HL-60/S4 treated with retinoic acid at 250 ng/mL for 4 days and 3 days (cell line): ENCODE results near the gene GTF2F2.

Experiments
- in situ Hi-C: fragments of 300-500 bp; cut with MboI; formaldehyde crosslinking; loops from 2 replicates; pipeline ENCODE4 v1.7.0; 2022; ENCODE audit warnings: low sequenced_read_pairs

The GTF2F2 gene

DNA sequence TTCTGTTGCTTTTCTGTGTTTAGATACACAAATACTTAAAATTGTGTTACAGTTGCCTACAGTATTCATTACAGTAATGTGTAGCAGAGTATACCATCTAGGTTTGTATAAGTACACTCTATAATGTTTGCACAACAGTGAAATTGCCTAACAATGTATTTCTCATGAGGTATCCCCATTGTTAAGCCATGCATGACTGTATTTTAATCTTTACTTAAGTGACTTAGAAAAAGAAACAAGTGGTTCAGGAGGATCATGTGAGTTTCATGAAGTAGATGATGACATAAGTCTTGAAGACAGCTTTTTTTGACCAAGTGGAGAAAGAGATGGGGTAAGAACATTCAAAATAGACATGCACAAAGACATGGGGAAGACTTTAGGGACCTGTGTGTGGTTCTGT lies 88.9 kb downstream of the GTF2F2 start:
- in situ Hi-C loops: no loop called here

DNA sequence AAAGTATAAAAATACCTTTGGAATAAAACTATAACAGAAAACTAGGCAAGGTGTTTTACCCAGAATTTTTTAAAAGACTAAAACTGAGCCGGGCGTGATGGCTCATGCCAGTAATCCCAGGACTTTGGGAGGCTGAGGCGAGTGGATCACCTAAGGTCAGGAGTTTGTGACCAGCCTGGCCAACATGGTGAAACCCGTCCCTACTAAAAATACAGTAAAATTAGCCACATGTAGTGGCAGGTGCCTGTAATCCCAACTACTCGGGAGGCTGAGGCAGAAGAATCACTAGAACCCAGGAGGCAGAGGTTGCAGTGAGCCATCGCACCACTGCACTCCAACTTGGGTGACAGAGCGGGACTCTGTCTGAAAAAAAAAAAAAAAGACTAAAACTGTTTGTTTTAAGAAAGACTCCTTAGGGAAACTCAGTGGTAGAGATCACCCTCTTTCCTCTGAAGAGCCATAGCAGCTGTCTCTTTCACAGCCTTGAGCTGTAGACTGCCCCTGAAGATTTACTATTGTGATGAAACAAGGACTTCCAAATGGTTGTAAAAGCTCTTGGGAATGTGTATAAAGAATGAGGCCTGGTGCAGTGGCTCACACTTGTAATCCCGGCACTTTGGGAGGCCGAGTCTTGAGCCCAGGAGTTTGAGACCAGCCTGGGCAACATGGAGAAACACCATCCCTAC lies 95.2 kb downstream of the GTF2F2 start:
- in situ Hi-C loops: no loop called here

DNA sequence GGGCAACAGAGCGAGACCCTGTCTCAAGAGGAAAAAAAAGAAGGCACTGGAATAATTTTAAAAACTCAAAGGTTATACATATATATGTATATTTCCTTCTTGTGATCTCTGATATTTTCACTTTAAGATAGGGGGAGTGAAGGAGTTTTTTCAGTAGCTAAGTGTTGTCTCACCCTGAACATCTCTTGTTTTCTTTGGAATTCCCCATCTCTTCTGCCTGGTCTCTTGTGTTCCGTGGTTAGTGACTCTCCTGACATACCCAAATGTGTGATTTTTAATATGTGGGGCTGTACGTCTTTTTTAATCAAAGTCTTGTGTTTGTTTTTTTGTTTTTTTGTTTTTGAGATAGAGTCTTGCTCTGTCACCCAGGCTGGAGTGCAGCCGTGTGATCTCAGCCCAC lies 95.9 kb downstream of the GTF2F2 start:
- in situ Hi-C loops: no loop called here

DNA sequence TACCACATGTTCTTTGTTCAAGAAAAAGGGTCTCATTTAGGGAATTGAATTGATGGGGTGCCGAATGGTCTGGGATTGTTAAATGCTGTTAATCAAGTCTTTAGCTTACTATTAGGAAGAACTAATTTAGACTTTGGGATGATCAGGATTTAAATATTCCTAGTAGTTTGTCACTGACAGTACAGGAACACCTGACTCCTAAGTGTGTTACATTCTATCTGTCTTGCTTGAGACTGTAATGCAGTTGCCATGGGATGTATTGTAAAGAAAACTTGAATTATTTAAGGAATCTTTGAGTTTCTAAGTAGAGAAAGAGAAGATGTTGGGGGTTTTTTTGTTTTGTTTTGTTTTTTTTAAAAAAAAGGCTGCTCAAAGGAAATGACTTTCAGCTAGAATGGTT lies 98.4 kb downstream of the GTF2F2 start:
- in situ Hi-C loops: no loop called here

DNA sequence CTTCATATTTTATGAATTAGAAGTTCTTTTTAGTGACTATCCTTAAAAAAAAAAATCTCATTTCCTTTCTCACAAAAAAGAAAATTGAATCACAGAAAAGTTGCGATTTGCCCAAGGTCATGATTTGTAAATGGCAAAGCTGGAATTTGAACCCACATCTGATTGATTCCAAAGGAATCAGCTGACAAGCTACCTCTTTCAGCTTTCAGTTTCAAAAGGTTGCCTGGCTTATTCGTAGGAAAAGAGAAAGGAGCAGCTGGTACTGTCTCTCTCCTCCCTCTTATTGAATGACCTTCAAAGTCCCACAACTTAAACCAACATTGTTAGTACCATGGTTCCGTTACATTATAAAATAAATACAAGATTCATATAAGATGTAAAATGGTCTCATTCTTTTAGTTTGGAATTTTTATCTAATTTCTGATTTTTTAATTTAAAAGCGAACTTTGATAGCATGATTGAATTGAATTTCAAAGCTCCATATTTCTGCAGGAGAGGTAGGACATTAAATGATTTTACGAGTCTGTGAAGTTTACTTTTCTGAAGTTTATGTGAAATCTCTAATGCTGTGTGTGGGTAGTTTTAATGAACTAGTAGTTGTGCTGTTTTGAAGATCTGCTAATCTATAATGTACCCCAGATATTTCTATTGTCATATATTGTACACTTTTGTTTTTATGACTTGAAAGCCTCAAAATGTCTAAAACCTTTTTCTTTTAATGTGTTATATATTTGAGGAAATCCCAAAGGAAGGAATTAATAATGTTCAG lies 99.0 kb downstream of the GTF2F2 start:
- in situ Hi-C loops: no loop called here

DNA sequence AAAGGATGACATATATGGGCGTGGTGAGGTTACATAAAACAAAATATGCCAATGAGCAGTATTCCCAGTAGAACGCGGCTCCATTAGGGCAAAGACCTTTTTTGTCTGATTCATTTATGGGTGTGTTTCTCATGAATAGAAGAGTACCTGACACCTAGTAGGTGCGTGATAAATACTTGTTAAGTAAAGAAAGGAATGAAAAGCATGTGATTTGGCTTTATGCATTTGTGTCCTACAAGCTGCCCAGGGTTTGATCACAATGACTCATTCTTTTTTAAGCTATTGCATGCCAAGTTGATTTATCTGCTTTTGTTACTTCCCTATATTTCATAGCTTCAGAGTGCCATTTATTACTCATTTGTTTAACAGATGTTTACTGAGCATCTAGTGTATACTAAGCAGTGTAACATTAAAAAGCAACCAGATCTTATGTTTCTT lies 99.6 kb downstream of the GTF2F2 start:
- in situ Hi-C loops: no loop called here

DNA sequence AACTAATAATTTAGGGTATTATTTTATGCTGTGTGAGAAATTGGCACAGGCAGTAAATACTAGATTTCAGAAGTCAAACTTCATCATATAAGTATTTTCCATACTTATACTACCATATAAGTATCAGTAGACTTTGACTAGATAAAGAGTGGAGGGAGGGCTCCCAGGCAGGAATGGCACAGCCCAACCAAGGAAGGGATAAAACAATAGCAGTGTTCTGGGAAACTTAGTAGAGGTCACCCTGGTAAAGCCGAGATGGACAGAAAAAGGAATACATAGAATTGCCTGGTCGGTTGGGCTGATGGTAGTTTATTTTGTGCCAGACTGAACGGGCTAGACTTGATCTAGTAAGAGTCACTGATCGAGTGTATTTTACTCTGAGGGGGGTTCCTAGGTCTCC lies 100.1 kb downstream of the GTF2F2 start:
- in situ Hi-C loops: no loop called here

DNA sequence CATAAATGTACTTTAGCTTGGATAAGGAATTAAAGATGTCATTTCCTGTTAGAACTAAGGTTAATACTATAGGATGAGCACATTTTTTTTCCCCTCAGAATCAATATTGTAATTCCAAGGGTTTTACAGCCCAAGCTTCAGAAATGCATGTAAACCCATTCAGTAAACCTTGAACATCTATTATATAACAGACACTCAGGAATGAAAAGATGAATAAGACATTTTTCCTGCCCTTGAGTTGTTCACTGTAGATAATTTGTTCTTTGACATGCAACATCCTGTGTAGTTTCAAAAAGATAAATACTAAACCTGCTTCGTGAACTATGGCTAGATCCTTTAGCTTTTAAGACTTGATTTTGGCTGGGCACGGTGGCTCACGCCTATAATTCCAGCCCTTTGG lies 102.2 kb downstream of the GTF2F2 start:
- in situ Hi-C loops: no loop called here

DNA sequence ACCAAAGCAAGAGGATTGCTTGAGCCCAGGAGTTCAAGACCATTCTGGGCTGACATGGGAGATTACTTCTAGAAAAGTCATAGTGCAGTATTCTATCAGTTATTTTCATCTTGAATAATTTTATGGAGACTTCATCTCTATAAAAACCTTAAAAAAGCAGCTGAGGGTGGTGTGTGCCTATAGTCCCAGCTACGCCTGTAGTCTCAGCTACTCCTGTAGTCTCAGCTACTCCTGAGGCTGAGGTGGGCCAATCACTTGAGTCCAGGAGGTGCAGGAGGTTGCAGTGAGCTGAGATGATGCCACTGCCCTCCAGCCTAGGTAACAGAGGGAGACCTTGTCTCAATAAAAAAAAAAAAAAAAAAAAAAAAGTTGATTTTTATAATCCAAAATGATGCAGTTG lies 102.6 kb downstream of the GTF2F2 start:
- in situ Hi-C loops: no loop called here

DNA sequence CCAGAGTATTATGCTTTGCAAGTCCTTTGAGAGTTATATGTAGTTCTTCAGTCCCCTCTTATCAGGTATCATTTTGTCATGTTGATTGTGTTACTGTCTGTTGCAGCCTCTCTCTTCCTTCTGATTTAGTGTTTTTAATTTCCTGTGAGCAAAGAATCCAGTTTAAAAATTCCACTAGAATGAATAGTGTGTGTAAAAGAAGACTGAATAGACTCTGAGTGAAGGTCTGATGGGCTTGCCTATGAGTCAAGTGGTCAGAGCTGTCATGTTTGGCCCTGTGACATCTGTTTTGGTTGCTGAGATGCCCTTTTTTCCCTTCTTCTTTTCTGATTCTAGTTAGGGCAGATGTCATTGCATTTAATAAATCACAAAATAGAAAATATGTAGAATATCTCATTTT lies 103.9 kb downstream of the GTF2F2 start:
- in situ Hi-C loops: no loop called here

DNA sequence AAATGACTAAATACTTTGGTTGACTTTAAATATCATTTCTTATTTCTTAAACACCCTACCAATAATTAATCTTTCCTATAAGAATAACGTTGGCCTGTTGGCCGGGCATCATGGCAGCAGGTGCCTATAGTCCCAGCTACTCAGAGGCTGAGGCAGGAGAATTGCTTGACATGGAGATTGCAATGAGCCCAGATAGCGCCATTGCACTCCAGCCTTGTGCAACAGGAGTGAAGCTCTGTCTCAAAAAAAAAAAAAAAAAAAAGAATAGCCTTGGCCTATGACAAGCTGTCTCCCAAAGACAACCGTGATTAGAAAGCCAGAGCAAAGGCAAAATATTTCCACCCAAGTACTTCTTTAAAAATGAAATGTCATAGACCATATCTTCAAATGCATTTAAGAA lies 105.1 kb downstream of the GTF2F2 start:
- in situ Hi-C loops: no loop called here

DNA sequence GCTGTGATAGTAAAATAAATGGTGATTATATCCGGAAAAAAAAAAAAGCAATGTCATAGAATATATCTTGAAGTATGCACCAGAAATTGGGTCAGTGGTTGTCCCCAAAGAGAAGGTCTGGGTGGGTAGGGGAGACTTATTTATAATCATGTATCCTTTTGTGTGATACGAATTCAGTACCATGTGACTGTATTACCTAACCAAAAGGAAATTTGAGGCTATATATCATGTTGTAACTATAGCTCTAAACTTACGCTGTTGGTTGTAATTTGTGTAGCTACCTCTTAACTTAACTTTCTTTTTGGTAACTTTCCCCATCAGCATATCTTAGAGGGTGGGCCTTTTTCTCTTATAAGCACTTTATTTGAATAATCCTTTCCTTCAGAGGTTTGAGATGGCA lies 105.7 kb downstream of the GTF2F2 start:
- in situ Hi-C loops: no loop called here

DNA sequence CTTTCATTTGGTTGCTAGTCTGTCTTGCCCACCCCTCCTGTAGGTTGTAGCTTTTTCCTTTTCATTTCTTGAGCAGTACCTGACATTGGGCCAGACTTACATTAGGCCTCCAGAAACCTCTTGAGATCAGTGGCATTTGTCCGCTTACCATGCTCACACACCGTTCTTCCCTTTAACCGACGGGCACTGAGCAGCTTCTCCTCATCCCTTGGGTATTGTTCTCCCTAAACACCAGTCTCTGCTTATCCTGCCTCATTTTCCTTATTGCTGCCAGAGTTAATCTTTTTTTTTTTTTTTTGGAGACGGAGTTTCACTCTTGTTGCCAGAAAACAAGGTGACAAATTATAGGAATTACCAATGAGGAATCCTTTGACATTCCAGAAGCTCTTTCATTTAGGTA lies 107.7 kb downstream of the GTF2F2 start:
- in situ Hi-C loops: no loop called here

DNA sequence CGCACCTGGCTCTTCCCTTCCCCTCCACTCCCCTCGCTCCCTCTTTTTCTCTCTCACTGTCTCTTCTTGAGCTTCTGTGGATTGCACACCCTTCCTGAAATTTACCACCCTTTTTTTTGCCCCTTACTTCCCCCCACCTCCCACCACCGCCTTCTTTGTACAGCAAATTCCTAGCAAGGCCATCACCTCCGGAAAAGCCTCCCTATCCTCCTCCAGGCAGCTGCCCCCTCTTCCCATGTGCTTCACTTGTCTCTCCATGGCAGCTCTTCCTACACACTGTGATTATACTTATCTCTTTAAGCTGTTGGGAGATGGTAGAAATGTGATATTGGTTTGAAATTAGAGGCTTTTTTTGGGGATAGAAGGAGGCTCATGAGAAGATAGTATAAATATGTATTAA lies 108.9 kb downstream of the GTF2F2 start:
- in situ Hi-C loops: no loop called here

DNA sequence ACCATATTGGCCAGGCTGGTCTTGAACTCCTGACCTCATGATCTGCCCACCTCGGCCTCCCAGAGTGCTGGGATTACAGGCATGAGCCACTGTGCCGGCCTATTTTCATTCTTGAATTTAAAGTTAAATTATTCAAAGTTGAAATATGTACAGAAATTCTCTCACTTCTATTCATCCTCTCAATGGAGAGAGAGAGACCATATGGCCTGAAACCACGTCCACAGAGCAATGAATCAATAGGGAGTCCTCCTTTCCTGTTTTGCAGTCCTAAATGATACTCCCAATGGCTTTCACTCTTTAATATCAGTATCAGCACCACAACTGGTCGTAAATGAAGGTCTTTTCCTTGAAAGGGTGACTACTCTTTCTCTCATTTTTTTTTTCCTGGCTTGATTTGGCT lies 111.0 kb downstream of the GTF2F2 start:
- in situ Hi-C loops: no loop called here

DNA sequence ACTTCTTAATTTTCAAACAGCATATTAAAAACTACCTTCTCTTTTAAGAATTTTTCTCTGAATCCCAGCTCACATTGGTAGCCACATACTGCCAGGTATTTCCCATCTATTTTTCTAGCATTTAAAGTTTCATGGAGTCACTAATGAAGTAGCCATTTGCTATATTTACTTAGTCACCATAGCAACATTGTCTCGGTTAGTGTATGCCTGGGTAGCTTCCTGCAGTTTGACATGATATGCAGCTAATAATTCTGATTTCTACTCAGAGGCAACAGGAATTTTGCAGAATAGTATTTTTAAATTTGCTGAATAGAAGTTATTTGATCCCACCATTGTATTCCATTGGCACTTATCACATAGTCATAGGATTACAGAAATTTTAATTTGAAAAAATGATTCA lies 111.4 kb downstream of the GTF2F2 start:
- in situ Hi-C loops: no loop called here

DNA sequence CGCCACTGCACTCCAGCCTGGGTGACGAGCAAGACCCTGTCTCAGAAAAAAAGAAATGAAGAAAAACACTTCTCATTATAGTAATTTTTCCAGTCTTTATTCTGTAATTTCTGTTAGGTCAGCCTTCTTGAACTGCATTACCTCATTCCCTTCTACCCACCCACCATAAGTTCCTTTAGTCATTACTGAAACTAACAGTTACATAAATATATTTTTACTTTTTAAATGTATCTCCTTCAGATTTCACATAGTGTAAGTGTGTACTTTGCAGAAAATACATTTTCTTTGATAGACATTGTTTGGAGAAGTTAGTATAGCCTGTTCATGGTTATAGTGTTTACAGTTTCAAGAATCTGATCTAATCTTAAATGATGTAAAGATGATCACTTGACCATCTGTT lies 112.3 kb downstream of the GTF2F2 start:
- in situ Hi-C loops: no loop called here

DNA sequence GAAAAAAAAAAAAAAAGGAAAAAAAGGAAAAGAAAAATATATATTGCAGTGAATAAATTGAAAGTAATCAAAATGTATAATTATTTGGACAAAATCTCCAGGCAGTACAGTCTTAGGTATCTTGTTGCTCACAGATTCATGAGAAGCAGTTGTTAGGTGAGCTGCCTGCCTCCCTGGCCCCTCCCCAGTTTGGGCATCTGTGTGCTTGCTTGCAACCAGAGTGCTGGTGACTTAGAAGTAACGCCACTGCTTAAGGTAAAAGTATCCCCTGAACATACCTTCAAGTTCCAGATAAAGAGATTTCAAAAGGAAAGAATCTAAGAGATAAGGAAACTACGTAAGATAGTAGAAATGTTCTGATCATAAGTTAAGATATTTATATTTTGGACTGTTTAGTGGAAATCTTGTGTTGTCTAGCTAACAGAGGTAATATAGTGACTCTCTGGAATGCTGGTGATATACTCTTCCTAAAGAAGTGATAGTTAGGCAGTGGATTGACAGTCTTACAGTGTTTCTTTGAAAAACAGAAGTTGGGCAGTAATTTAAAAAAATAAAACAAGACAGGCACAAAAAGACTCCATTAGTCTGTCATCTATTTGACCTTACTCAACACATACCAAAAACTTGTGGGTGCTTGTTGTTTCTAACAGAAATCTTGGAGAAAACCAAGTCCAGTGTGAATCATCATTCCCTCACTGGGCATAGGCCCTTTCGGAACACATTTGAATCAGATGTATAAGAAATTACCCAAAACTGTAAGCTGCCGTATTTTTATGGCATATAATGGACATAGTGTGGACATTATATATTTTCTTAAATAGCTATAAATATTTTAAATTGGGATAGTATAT lies 118.9 kb downstream of the GTF2F2 start:
- in situ Hi-C loops: no loop called here

DNA sequence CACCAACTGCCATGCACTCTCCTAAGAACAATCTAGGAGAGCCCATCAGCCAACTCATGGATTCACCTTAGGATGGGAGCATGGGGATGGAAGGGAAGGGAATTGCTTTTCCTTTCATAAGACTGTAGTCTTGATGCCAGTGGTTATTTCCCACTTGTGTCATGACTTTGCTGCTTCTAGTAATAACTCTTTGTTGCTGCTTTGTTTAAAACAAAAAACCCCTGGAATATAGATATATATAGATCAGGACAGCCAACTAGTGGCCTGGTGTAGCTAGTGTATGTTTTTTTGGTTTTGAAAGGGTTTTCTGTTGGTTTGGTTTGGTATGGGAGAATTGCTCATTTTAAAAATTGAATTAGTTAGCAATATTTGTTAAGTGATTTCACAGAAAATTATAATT lies 119.8 kb downstream of the GTF2F2 start:
- in situ Hi-C loops: no loop called here

DNA sequence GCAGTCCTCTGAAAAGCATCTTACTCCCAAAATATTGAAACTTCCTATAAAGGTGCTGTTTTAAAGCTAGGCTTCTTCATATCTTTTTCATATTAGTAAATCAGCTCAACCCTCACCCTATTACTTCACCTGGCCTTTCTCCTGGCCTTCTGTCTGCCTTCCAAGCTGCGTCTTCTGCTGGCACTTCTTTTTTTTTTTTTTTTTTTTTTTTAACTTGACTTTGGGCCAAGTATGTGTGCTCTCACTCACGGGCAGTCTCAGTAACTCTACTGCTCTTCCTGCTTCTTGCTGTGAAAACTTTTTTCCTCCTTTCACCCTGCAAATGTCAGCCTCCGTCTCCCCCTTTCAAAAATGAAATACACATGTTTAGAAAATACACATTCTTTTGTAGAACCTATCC lies 121.8 kb downstream of the GTF2F2 start:
- in situ Hi-C loops: no loop called here

DNA sequence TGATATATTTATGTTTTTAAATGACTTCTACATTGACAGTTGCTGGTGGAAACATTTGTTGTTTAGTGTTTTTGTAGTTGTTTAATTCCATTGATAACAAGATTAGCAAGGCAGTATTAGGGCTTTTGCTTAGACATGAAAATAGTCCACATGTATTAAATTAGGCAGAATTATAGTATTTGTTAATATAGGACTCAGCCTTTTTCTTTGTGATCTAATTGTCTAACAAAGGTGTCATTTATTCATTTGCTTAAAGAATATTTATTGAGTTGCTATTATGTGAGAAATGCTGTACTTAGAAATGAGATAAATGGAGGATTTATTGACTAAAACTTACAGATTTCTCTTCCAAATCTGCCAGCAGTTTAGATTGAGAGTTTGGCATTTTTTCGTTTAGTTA lies 122.2 kb downstream of the GTF2F2 start:
- in situ Hi-C loops: no loop called here

DNA sequence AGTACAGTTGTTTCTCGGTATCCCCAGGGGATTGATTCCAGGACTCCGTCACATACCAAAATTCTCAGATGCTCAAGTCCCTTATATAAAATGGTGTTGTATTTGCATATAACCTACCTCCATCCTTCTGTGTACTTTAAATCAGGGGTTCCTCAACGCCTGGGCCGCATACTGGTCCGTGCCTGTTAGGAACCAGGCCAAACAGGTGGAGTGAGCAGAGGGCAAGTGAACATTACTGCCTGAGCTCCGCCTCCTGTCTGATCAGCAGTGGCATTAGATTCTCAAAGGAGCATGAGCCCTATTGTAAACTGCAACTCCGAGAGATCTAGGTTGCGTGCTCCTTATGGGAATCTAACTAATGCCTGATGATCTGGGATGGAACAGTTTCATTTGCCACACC lies 122.8 kb downstream of the GTF2F2 start:
- in situ Hi-C loops: no loop called here
